H1 (cell line): ENCODE data around the gene THBD. TPM values are rescaled to one million over a fixed set of nuclear protein-coding genes. Genes with fewer than 3 reads are reported as not detected.

ENCODE experiments used
- CHD7 ChIP-seq: fragments of 300-600 bp; sonication (generic); IDR thresholded peaks from 2 replicates; pipeline ENCODE4 v1.7.1; 2012; ENCODE audit warnings: low read length, moderate library complexity, mild to moderate bottlenecking, inconsistent platforms; ENCODE audit not compliant: insufficient replicate concordance
- E2F6 ChIP-seq: IDR thresholded peaks from 2 replicates; pipeline ENCODE4 v1.6.1; 2012; ENCODE audit warnings: inconsistent platforms
- EGR1 ChIP-seq: IDR thresholded peaks from 2 replicates; pipeline ENCODE4 v1.6.1; 2011; ENCODE audit warnings: low read depth, low read length, borderline replicate concordance
- KDM5A ChIP-seq: fragments of 200-600 bp; IDR thresholded peaks from 2 replicates; pipeline ENCODE4 v1.7.1; 2012; ENCODE audit warnings: mild to moderate bottlenecking, low read length, inconsistent platforms, mixed read lengths
- PHF8 ChIP-seq: fragments of 200-600 bp; sonication (generic); conservative IDR thresholded peaks from 2 replicates; pipeline ENCODE4 v1.7.1; 2012; ENCODE audit warnings: low read depth, mild to moderate bottlenecking, inconsistent platforms, low read length, moderate library complexity
- RFX5 ChIP-seq: IDR thresholded peaks from 2 replicates; pipeline ENCODE4 v1.6.1; 2011; ENCODE audit warnings: low read depth, low read length, improper control_type of control experiment, borderline replicate concordance
- ZNF274 ChIP-seq: IDR thresholded peaks from 2 replicates; pipeline ENCODE4 v1.7.0; 2012; ENCODE audit warnings: low read length, borderline replicate concordance; ENCODE audit errors: extremely low read depth
- polyA plus RNA-seq, 7 experiments: library from polyadenylated mRNA; depleted of rRNA in 3 of 7; stranded (reverse) in 5 of 7; unstranded in 2 of 7; fragments of >200 nt in 5 of 7; fragments of 200-250 nt in 2 of 7; gene quantifications; 1 replicate in 5 of 7; 2 replicates in 1 of 7; 4 replicates in 1 of 7; pipeline versions ENCODE4 v1.2.1 to v1.2.3, GENCODE V29; 2011 to 2013; ENCODE audit warnings: missing spikeins in 2 of 7, mixed read lengths in 2 of 7
- total RNA-seq: library from RNA; stranded (reverse); fragmentation: NEBNext Ultra II Directional; extraction: Animal tissue kit (Norgen Biotek cat#: 25700); gene quantifications from 2 replicates; pipeline ENCODE4 v1.2.1, GENCODE V29; 2021

Gene THBD
- total and polyA plus RNA-seq, 2 of the 8 experiments (the other 6 are each of a cell fraction or from before 2014, with no cell fraction given) = 0.21 to 0.43 TPM

- TF ChIP-seq PHF8 = no peak
- no peak for TF ChIP-seq KDM5A
- no peak for TF ChIP-seq CHD7
- no peak for TF ChIP-seq EGR1
- TF ChIP-seq E2F6 = no peak
- no peak for TF ChIP-seq ZNF274
- no peak for TF ChIP-seq RFX5
- TF ChIP-seq, all 59 proteins: peak for 0
Measured at GRCh38 chr20:23032056-23032749, 17.3 kb downstream of the THBD start (continued).
